CD4-positive, alpha-beta T cell treated with Interleukin-21 for 1 hour (primary cell): ENCODE data around the gene MRPS22.
A peak's percentile ranks its signal among the peaks of the same experiment; 100 is the strongest.
"Not testable (repeated sequence)": the region's sequence is repeated elsewhere in the genome, so short reads cannot be mapped to it uniquely, and the experiment has no call there.

Experiments used
- DNase-seq: peaks from one replicate; pipeline ENCODE4 v3.0.0-alpha.2; 2020

Gene MRPS22

GRCh38 chr3:139342054-139342453 is 1.8 kb upstream of the MRPS22 start:
- no peak for DNase-seq

DNA sequence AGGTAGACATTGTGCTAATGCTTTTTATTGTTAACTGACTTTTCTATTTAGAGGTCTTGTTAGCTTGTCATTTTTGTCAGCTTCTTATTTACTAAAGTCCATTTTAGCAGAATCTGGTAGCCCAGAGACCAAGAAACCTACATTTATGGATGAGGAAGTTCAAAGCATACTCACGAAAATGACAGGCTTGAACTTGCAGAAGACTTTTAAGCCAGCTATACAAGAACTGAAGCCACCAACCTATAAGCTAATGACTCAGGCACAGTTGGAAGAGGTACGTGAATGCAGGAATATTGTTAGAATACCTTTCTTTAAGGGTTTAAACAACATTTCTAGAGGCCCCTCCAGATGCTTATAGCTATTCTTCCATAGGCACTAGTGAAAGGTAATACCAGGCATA is 3.0 kb downstream of the MRPS22 start:
- DNase-seq = no peak

DNA sequence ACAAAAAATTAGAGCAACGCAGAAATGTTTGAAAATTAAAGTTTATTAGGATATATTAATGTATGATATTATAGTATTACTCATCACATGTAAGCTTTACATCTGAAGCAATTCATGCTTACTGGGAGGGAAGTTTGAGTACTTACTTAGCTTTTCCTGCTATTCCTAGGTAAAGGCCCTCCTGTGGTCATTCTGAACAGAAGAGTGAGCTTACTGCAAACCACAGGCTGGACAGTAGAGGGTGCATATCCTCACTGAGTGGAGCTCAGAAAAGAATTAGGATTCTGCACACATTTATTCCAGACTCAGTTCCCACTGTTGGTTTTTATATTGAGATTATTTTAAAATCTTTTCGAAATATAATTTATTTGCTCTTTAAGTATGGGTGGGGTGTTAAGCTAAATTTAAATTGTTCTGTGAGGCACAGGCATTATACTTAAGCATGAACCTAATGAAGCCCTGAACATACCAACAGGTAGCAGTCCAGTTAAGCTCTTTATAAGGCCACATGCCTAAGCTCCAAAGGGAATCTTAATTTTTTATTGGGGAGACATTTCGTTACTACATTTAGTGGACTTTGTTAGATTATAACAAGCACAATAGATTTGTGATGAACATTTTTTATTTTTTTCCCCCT is 10.2 kb downstream of the MRPS22 start:
- no peak for DNase-seq

- no peak for DNase-seq
Measured at GRCh38 chr3:139354661-139355060, 10.8 kb downstream of the MRPS22 start.

GRCh38 chr3:139355476-139355875 is 11.7 kb downstream of the MRPS22 start:
- DNase-seq = no peak

DNA sequence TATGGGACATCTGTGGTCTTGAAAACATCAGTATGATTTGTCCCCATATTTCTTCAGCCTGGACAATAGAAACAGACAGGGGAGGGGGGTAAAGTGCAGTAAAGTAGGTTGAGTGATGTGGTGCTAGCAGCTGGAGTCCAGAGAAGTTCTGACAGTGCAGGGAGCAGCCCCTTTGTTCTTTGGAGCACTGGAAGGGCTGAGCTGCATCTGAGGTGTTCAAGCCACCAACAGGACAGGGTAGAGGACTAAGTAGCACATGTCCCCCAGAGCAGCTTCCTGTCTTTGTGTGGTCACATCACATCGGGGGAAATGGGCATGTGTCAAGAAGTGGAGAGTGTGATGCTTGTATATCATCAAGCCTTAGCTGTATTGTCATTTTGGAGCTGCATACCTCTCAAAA is 12.1 kb downstream of the MRPS22 start:
- DNase-seq = no peak

DNA sequence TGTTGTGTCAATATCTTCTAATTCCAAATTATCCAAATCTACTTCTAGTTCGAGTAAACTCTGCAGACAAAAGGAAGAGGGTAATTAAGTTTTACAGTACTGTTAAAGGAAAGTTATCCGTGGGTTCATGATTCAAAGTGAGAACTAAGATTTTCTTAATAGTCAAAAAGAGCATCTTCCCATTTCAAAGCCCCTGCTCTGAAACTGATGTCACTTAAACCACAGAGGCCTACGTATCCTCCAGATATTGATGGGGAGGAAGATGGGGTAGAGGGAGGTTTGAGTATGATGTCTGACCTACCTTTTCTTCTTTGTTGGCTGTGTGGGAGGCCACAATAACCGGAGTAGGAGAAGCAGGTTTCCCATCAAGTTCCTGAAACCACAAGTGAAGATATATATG is 14.1 kb downstream of the MRPS22 start:
- no peak for DNase-seq

DNA sequence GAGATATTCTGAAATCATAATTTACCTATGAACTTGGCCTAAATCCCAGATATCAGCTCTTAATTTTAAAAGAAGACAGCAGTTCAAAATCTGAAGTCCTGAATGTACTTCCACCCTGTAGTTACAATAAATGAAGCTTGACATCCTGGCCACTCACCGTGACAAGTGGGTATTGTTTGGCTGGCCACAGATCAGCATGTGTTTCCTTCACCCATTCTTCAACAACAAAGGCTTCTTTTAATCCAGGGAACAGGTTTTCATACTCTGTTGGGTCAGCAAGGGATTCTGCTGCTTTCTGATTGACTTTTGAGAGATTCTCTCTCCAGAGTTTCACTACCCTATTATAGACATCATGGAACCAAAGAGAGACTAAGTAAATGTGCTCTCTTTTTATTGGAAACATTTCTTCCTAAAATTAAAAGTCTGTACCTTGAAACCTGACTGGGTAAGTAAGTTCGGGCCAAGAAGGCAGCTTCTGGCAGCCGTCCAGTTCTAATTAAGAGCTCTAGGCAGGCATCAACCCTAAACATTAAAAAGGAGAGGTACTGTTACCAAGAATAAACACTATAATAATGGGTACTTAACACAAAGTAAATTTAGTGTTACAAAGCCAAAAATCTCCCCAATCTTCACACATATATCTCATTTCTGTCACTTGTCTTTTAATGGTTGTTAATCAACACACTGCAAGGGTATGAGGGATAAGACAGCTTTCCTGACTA is 15.2 kb downstream of the MRPS22 start:
- DNase-seq = no peak

DNA sequence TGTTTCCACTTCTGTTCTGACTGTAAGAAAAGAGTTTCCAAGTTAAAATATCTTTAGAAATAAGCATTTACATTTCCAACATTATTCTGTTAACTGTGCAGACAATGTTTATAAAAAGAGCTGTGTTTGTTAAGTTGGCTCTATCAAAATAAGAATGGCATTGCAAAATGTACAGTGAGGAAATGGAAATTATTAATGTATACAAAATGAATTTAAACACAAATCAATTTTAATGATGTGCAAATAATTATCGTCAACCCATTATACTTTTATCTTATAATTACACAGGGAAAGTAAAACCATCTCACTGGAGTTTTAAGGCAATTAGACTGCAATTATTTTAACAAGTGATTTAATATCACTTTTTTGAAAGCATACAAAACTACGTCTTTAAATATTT is 17.5 kb downstream of the MRPS22 start:
- no peak for DNase-seq

DNA sequence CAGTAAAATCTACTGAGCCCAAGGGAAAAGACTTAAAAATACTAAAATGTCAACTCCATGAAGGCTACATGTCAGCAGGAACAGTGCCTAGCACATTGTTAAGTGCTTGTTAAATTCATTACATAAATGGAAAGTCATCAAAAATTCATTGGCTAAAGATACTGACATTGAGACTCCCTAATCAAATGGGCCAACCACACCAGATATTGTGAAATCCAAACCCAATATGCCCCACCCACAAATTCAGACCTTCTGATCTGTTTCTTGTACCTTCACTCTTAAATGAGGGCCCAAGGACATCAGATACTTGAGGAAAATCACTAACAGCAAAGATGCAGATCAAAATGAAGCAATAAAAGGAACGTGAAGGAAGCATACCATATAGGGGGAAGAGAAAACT is 20.7 kb downstream of the MRPS22 start:
- DNase-seq = no peak

- DNase-seq = no peak
Measured at GRCh38 chr3:139374099-139374498, 30.3 kb downstream of the MRPS22 start.

GRCh38 chr3:139377378-139377777 is 33.6 kb downstream of the MRPS22 start:
- no peak for DNase-seq

GRCh38 chr3:139378587-139379241 is 34.9 kb downstream of the MRPS22 start:
- no peak for DNase-seq

- DNase-seq = no peak
Measured at GRCh38 chr3:139380575-139380974, 36.8 kb downstream of the MRPS22 start.

- DNase-seq = not testable (repeated sequence)
Measured at GRCh38 chr3:139382291-139382690, 38.5 kb downstream of the MRPS22 start.

DNA sequence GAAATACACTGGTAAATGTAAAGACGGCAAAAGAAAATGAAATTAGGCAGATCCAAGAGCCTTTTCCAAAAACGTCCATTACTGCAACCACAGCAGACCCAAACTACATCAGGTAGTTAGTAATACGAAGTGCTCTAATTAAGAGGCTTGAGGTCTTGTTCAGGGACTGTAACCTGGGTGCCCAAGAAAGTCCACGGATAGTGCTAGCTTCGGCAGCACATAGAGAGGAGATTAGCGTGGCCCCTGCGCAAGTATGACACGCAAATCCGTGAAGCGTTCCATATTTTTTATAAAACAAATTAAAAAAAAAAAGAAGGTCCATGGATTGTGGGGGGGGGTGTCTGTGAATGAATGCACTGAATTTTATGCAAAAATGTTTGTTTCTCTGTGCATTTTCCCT is 44.3 kb downstream of the MRPS22 start:
- no peak for DNase-seq

DNA sequence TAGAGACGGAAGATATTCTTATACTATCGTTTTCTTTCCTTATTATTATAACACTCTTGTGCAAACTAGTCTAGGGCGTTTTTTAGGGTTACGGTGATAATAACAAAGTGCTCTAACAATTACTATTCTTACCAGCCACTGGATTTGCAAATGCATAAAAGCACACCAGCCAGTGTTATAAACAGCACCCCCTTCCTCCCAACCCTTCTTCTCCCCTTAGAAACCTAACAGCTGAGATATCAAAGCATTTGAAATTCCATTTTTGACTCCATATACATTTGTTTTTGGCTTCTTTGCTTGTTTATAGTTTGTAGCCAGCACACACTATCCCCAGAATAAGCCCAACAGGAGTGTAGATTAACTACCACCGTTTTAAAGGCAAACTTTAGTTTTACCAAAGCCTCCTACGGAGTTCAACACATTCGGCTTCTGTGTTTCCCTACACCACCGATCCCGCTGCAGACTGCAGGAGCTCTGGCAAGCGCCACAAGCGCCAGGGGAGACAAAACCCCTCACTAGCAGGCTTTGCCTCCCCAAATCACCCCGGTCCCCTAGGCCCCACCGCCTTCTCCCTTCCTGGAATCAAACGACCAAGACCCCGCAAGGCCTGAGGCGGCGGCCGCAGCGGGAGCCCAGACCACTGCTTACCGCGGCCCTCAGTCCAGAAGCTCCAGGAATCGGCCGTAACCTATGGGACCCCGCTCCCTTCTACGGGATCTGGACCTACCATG is 45.2 kb downstream of the MRPS22 start:
- DNase-seq = no peak

DNA sequence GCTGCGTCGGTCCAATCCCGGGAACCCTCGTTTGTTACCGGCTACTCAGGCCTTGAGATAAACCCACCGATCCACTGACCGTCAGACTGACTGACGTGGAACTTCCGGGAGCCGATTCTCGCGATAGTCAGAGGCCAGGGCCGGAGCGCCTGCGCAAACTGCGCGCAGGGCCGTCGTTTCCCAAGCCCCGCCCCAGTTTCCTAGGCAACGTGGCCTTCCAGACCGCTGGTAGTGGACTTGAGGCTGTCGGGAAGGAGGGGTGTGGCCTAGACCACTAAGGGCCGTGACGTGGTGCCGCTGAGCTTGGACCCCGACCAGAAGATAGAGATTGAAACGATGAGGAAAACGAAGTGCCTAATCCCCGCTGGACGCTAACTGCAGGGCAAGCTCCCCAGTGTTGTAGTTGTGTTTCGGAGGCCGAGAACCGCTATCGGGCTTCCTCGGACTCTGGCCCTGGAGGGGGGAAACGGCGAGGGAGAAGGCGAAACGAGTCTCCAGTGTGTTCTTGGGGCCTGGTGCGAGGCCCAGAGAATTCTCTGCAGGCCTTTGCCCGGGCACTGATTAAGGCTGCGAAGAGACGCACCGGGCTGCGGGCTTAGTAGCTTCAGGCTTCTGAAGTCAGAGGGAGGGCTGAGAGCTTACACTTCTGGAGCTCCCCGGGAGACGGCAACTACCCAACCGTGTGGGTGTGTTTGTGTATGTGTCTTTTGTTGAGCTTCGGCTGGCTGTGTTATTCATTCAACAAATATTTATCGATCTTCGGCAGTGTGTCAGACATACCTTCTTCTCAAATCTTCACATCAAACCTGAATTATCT is 45.9 kb downstream of the MRPS22 start, which contains the start of gene COPB2:
TSS of gene COPB2 (minus strand) at position 96 of the 817 bp plus-strand sequence. CDS start 97 bp downstream, outside the sequence.
- DNase-seq = peak; percentile 97

- DNase-seq = no peak
Measured at GRCh38 chr3:139394116-139394515, 50.3 kb downstream of the MRPS22 start.

DNA sequence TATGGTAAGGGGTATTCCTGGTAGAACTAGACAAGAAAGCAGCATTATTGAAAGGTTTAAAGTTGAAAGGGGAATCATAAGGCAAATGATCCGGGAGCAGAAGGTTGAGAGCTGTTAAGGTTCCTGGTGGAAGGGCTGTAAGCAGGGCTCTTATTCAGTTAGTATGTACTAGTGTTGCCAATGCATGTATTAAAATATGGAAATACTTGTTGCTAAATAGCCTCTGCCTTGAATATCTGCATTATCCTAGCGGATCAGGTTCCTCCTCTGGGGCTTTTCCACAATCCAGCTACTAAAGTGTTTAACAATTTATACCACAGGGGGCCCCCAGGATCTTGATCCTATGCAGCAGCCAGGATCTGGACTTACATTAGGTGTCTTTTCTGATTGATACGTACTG is 52.9 kb downstream of the MRPS22 start:
- no peak for DNase-seq

- DNase-seq = not testable (repeated sequence)
Measured at GRCh38 chr3:139401155-139401554, 57.3 kb downstream of the MRPS22 start.
